Stimulated activated naive CD8-positive, alpha-beta T cell treated with anti-CD3 and anti-CD28 coated beads, Interleukin-15, Interleukin-2, amounts not matched to agents 100 U/mL and 50 U/mL, for 24 hours (primary cell): ENCODE results near the gene ALDH3A2.

Source experiments
- ATAC-seq: fragments of 150-1000 bp; cut with Tn5 transposase; one replicate; pipeline ENCODE4 v1.10.0; 2021
- DNase-seq: peaks from one replicate; pipeline ENCODE4 v3.0.0; 2021

ALDH3A2 gene

GRCh38 chr17:19648475-19649273 lies at the start of gene ALDH3A2:
Gene ALDH3A2, plus strand, starts transcription at chr17:19648751. Its CDS starts 221 bp downstream, at chr17:19648972.
- ATAC-seq (peak; percentile 94), DNase-seq (peak; percentile 95)

GRCh38 chr17:19610311-19610710 lies 38.2 kb upstream of the ALDH3A2 start:
- ATAC-seq (no peak), DNase-seq (no peak)

GRCh38 chr17:19610879-19611278 lies 37.7 kb upstream of the ALDH3A2 start:
- ATAC-seq: no peak

GRCh38 chr17:19613979-19614378 lies 34.6 kb upstream of the ALDH3A2 start:
- DNase-seq: no peak
- no peak for ATAC-seq

More at GRCh38 chr17:19610879-19611278, 37.7 kb upstream of the ALDH3A2 start:
- DNase-seq: no peak

- no peak for ATAC-seq
- DNase-seq: no peak
These were observed 33.7 kb upstream of the ALDH3A2 start for GRCh38 chr17:19614900-19615299.

GRCh38 chr17:19618015-19618414 lies 30.5 kb upstream of the ALDH3A2 start:
- DNase-seq: no peak
- ATAC-seq: no peak

- DNase-seq (no peak), ATAC-seq (no peak)
These were observed 28.7 kb upstream of the ALDH3A2 start for GRCh38 chr17:19619705-19620325.

GRCh38 chr17:19621697-19622096 lies 26.9 kb upstream of the ALDH3A2 start:
- DNase-seq (no peak), ATAC-seq (no peak)

- no peak for ATAC-seq
These were observed 22.5 kb upstream of the ALDH3A2 start for GRCh38 chr17:19626079-19626478.

GRCh38 chr17:19629449-19629848 lies 19.1 kb upstream of the ALDH3A2 start:
- DNase-seq: no peak
- no peak for ATAC-seq

More at GRCh38 chr17:19626079-19626478, 22.5 kb upstream of the ALDH3A2 start:
- no peak for DNase-seq

- ATAC-seq (no peak), DNase-seq (no peak)
These were observed 18.5 kb upstream of the ALDH3A2 start for GRCh38 chr17:19630035-19630434.

- no peak for ATAC-seq
These were observed 17.9 kb upstream of the ALDH3A2 start for GRCh38 chr17:19630661-19631060.

GRCh38 chr17:19631905-19632304 lies 16.6 kb upstream of the ALDH3A2 start:
- no peak for DNase-seq
- no peak for ATAC-seq

More at GRCh38 chr17:19630661-19631060, 17.9 kb upstream of the ALDH3A2 start:
- no peak for DNase-seq

GRCh38 chr17:19641687-19642372 lies 6.7 kb upstream of the ALDH3A2 start:
- ATAC-seq: no peak
- no peak for DNase-seq

GRCh38 chr17:19642373-19642893 lies 6.1 kb upstream of the ALDH3A2 start:
- ATAC-seq (no peak), DNase-seq (no peak)

- DNase-seq (no peak), ATAC-seq (no peak)
These were observed 3.9 kb upstream of the ALDH3A2 start for GRCh38 chr17:19644493-19645210.

GRCh38 chr17:19645734-19646201 lies 2.8 kb upstream of the ALDH3A2 start:
- ATAC-seq (no peak), DNase-seq (peak; percentile 67)

GRCh38 chr17:19646788-19647696 lies 1.5 kb upstream of the ALDH3A2 start:
- DNase-seq: peak; percentile 18

GRCh38 chr17:19647697-19648474 lies 665 bp upstream of the ALDH3A2 start:
- peak; percentile 50 for DNase-seq
- ATAC-seq: peak; percentile 0

More at GRCh38 chr17:19646788-19647696, 1.5 kb upstream of the ALDH3A2 start:
- no peak for ATAC-seq

GRCh38 chr17:19649274-19649541 lies 657 bp downstream of the ALDH3A2 start:
- no peak for ATAC-seq
- DNase-seq: no peak
